ENCODE results near the gene TACO1.

- TF ChIP-seq CTCF (conservative IDR thresholded peaks at IDR 0.05; ENCODE audit: low read depth, low read length) (no peak), ELK1 (IDR thresholded peaks at IDR 0.05; ENCODE audit: borderline replicate concordance, low read depth, low read length) (no peak), POLR2A (IDR thresholded peaks at IDR 0.05; ENCODE audit: low read depth, low read length) (peak; percentile 43; the same call in 1 of the 2 replicates), MXI1 (IDR thresholded peaks at IDR 0.05; ENCODE audit: borderline replicate concordance, low read depth, low read length) (no peak), RCOR1 (IDR thresholded peaks at IDR 0.05; ENCODE audit: insufficient replicate concordance, low read length) (no peak), RAD21 (IDR thresholded peaks at IDR 0.05; ENCODE audit: low read length) (0 out of 2 replicates have a peak, but pooled peaks have one; percentile 17), USF2 (IDR thresholded peaks at IDR 0.05; ENCODE audit: low read depth, low read length) (no peak), SMC3 (IDR thresholded peaks at IDR 0.05; ENCODE audit: low read depth, low read length) (0 out of 2 replicates have a peak, but pooled peaks have one; percentile 10), MAZ (IDR thresholded peaks at IDR 0.05; ENCODE audit: borderline replicate concordance, low read depth, low read length) (peak; percentile 59; the same call in 1 of the 2 replicates), CEBPB (IDR thresholded peaks at IDR 0.05; ENCODE audit: low read depth, low read length) (no peak), RFX5 (IDR thresholded peaks at IDR 0.05; ENCODE audit: low read depth, low read length) (no peak)
Observed at GRCh38 chr17:63600569-63601438, at the start of gene TACO1.
